NCI-H2227 treated with DMSO at 0.1 percent for 48 hours (cell line): ENCODE measurements around the gene USP3.
"Not testable (repeated sequence)": the region's sequence is repeated elsewhere in the genome, so short reads cannot be mapped to it uniquely, and the experiment has no call there.

Source experiments
- DNase-seq: peaks from one replicate; lab custom pipeline; 2025; lab: John Stamatoyannopoulos, UW

The USP3 gene

GRCh38 chr15:63610209-63610841 lies 105.9 kb downstream of the USP3 start:
- DNase-seq, result peak; percentile 36

GRCh38 chr15:63611177-63611576 lies 106.8 kb downstream of the USP3 start:
- DNase-seq, result no peak

DNA sequence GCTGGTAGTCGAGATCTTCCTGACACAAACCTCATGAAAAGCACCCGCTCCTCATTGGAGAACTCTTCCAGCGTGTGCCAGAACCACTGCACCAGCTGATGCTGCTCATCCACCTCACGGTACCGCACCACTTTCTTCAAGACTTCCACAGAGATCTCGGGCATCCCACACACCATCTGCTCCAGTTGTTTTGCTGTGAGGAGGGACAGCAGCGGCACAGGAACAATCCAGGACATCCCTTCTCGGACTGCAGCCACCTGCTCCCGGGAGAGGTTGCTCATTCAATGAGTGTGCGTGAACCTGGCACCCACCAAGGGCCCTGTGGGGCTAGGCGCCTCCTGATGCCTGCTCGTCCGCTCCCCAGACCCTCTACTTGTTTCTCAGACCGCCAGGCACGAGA lies 107.9 kb downstream of the USP3 start:
- DNase-seq, result no peak

GRCh38 chr15:63615935-63616334 lies 111.5 kb downstream of the USP3 start:
- DNase-seq, result no peak

DNA sequence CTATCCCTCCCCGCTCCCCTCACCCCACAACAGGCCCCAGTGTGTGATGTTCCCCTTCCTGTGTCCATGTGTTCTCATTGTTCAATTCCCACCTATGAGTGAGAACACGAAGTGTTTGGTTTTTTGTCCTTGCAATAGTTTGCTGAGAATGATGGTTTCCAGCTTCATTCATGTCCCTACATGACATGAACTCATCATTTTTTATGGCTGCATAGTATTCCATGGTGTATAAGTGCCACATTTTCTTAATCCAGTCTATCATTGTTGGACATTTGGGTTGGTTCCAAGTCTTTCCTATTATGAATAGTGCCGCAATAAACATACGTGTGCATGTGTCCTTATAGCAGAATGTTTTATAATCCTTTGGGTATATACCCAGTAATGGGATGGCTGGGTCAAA lies 112.8 kb downstream of the USP3 start:
- DNase-seq, result not testable (repeated sequence)

GRCh38 chr15:63617627-63618026 lies 113.2 kb downstream of the USP3 start:
- DNase-seq, result not testable (repeated sequence)

- DNase-seq, result not testable (repeated sequence)
These were observed 116.4 kb downstream of the USP3 start for GRCh38 chr15:63620760-63621159.

DNA sequence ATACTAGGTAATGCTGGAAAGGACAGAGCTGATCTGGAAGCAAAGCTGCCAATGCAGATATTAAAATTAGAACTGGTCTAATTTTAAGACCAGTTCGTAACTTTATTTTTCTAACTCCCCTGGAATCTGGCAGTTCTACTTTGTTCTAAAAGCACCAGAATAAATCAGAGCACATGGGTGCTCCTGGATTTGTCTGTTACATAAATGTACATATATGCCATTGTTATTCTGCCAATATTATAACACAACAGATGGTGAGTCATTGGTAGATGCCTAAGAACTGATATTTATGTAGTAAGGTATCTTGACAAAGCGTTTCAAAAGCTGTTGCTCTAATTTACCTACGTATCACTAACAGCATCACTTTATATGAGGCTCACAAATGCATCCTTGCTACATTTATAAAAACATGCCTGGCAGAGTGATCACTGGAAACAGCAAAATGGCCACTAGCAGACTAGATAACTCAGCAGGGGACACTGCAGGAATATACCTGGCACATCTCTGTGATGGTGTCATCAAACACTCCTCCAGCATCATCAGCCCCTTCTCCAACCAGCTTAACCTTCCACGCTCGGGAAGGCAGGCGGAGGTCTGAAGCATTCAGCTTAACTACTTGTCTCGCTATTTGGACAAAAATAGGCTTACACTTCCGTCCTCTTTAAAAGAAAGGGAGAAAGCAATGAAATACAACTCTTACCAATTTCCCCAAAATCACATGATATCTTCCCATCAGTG lies 119.0 kb downstream of the USP3 start:
- no peak for DNase-seq

DNA sequence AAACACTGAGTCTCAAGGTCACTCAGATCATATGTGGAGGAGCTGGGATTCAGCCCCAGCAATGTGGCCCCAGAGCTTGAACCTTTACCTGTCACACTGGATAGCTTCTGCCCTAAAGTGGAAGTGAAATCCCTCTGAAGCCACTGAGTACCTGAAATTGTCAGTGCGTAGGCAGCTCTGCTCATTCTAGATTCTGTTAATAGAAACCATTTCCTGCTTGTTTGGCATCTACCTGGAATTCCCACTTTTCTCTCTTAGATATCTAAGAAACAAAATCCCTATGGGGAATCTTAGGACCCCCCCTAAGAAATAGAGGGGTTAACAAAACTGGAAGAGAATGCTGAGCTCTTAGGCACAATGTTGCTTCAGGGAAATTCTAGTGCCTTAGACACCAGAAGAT lies 122.6 kb downstream of the USP3 start:
- DNase-seq, result no peak

DNA sequence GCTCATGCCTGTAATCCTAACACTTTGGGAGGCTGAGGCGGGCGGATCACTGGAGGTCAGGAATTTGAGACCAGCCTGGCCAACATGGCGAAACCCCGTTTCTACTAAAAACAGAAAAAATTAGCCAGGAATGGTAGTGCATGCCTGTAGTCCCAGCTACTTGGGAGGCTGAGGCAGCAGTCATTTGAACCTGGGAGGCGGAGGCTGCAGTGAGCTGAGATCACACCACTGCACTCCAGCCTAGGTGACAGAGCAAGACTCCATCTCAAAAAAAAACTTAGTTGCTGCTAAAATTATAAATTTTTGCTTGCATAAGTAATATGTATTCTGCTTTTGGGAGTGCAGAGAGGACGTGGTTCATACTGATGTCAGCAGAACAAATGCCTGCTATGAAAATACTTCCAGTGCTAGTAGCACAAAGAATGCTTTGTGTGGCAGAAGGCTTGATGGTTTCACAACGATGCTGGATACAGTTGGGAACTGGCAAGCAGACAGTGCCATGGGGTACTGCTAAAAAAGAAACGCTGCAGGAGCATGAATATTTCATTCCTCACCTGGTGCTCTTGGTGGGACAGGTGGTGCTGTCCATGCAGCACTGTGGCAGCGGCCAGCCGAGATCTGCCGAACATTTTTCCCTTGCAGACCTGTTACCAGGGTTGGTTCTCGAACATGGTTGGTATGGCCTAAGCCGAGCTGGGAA lies 123.9 kb downstream of the USP3 start:
- no peak for DNase-seq

DNA sequence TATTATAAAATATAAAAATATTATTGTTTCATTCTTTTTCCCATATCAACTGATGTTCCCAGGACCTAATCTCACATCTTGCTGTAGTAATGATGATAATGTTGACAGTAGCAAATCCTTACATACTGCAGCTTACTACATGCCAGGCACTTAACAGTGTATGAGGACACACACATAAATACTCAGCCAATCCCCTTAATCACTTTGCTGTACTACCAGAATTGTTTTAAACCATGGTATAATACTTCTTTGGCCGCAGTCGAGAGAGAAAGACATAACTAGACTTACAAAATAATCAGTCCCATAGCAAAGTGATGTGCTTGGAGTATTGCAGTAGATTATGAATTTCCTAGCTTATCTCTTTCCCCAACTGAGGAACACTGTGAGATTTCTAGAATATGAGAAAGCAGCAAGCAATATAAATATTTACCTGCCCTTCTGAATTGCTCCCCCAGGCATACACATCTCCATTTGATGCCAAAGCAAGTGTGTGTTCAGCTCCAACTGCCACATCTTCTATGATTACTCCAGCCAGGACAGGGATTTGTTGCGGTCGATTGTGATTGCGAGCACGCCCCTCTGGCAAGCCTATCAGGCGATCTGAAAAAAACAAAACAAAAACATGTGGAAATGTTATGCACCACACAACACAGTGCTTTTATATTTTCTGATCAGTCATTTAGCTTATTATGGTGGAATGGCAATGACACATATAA lies 125.8 kb downstream of the USP3 start:
- DNase-seq, result no peak

DNA sequence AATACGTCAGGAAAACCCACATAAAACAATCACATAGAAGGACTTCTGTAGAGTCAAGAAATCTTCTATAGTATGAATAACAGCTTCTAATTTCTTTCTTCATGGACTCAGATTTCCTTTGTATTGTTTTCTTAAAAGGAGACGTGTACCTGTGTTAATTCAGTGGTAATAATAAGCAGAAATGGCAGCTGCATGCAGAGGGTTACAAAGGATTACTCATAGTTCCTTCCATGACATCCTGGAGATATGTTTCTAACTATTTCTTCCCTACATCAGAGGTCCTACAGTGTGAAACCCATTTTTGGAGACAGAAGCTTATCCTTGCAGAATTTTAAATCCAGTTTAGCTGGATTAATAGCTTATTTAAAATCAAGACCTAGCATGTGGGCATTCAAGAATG lies 128.9 kb downstream of the USP3 start:
- no peak for DNase-seq

DNA sequence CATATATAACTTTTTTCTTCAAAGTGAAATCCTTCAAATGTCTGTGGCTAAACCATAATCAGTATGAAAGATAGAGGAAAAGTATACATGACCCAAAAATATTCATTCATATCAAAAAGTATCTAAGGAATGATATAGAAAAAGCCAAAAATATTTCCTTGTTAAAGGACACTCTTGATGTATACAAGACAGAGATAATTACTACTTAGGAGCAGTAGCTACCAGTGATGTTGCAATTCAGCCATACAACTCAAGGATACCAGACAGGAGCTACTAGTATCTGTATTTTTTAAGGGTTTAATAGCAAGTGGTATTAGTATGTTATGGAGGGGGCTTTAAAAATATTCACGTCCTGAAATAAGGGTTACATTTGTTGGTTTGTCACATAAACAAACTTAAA lies 129.8 kb downstream of the USP3 start:
- no peak for DNase-seq

DNA sequence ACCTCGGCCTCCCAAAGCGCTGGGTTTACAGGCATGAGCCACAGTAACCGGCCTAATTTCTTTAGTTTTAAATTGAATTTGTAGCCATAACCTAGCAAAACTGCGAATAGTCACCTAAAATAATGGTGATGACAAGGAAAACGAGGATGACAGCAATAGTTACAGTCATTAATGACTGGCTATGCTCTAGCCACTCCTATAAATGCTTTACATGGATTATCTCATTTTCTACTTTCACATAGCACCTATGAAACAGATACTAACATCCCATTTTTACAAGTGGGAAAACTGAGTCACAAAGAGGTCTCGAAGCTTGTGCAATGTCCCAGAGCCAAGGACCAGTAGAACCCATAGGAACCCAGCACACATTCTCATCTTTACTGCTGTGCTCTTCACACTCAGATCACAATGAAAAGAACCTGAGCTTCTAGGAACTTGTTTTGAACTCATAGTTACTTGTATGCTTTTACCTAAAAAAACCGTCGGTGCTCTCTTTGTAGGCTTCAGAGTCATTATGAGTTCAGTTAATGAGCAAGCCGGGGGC lies 132.2 kb downstream of the USP3 start:
- DNase-seq, result no peak

- DNase-seq, result no peak
These were observed 134.4 kb downstream of the USP3 start for GRCh38 chr15:63638839-63639238.

- DNase-seq, result no peak
These were observed 135.8 kb downstream of the USP3 start for GRCh38 chr15:63640146-63640545.
